ENCODE data around the gene AUTS2.

Gene AUTS2

DNA sequence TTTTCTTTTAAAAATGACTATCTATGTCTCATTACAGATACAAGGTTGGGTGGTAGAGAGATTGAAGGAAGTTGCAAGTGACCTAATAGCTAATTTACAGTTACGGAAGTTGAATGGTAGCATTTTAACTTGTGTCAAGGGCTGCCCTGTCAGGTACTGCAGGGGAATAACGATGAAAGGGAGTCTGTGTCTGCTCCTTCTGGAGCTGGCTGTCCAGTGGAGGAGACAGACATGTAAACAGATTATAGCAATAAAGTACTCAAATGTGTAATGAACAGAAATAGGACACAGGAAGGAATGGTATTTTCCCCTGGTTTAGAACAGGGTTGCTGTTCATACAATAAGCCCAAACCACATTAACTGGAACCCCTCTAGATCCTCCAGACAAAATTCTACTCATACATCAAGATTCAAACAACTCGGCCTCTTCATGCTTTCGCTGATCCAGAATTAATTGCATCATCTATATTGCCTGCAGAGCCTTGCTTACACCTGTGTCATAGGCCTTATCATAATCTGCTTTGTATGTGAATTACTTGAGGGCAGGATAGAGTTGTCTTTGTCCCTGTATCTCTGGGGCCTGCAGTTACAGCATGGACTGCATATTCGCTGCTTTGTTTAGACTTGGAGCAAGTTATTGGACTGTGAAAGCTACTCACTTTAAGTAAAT is 42.8 kb downstream of the AUTS2 start:
- no peak for TF ChIP-seq CTCF (IDR thresholded peaks at IDR 0.05; ENCODE audit: poor library complexity, severe bottlenecking)
- Histone ChIP-seq H3K4me1 (ENCODE audit: insufficient read depth, poor library complexity, severe bottlenecking) (no peaks in the 10 kb centered on the region), H3K27ac (ENCODE audit: poor library complexity, severe bottlenecking) (no peak overlapping the region), H3K36me3 (ENCODE audit: low read depth) (no peaks in the 10 kb centered on the region), H3K4me3 (ENCODE audit: severe bottlenecking) (no peak overlapping the region), H3K27me3 (ENCODE audit: insufficient read depth, poor library complexity, severe bottlenecking) (no peaks in the 10 kb centered on the region), H3K9me3 (ENCODE audit: severe bottlenecking) (peaks cover 3% of the 10 kb centered on the region)
- no peak for DNase-seq (ENCODE audit: low spot score)
- no peak for ATAC-seq (ENCODE audit: low read depth)

- no peak for TF ChIP-seq CTCF (IDR thresholded peaks at IDR 0.05; ENCODE audit: poor library complexity, severe bottlenecking)
- Histone ChIP-seq H3K36me3 (ENCODE audit: low read depth) (no peaks in the 10 kb centered on the region), H3K9me3 (ENCODE audit: severe bottlenecking) (peaks cover 3% of the 10 kb centered on the region), H3K27me3 (ENCODE audit: insufficient read depth, poor library complexity, severe bottlenecking) (no peaks in the 10 kb centered on the region), H3K27ac (ENCODE audit: poor library complexity, severe bottlenecking) (no peak overlapping the region), H3K4me3 (ENCODE audit: severe bottlenecking) (no peak overlapping the region), H3K4me1 (ENCODE audit: insufficient read depth, poor library complexity, severe bottlenecking) (no peaks in the 10 kb centered on the region)
- no peak for ATAC-seq (ENCODE audit: low read depth)
- no peak for DNase-seq (ENCODE audit: low spot score)
Observed at GRCh38 chr7:69643265-69643664, 45.0 kb downstream of the AUTS2 start.

DNA sequence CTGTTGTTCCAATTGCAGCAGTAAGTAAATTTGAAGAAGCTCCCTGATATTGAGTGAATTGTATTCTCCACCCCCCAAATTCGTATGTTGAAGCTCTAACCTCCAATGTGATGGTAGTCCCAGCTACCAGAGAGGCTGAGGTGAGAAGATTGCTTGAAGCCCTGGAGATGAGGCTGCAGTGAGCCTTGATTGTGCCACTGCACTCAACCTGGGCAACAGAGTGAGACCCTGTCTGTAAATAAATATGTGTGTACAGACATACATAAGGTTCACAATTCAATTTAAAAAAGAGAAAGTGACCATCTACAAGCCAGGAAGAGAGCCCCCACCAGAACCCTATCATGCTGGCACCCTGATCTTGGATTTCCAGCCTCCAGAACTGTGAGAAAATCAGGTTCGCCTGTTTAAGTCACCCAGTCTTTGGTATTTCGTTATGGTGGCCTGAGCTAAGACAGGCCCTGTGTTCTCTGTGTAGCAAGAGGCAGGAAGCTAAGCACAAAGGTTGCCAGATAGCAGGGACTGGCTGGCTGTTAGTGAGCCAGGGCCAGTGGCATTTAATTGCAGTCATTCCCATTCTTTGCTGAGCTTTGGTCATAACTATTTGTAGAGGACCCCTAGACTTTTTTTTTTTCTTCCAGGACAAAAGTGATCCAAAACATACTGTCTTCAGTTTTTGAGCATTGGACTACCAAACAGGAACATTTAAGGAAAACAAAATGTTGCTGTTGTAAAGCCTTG is 45.6 kb downstream of the AUTS2 start:
- H3K4me3 ChIP-seq (ENCODE audit: severe bottlenecking), result no peak overlapping the region

GRCh38 chr7:69645683-69646082 is 47.4 kb downstream of the AUTS2 start:
- TF ChIP-seq CTCF (IDR thresholded peaks at IDR 0.05; ENCODE audit: poor library complexity, severe bottlenecking), result no peak

More for the DNA sequence above, 45.6 kb downstream of the AUTS2 start:
- H3K4me1 ChIP-seq (ENCODE audit: insufficient read depth, poor library complexity, severe bottlenecking), result no peaks in the 10 kb centered on the region
- H3K9me3 ChIP-seq (ENCODE audit: severe bottlenecking), result peaks cover 3% of the 10 kb centered on the region
- H3K27me3 ChIP-seq (ENCODE audit: insufficient read depth, poor library complexity, severe bottlenecking), result no peaks in the 10 kb centered on the region
- H3K27ac ChIP-seq (ENCODE audit: poor library complexity, severe bottlenecking), result no peak overlapping the region
- DNase-seq (ENCODE audit: low spot score), result no peak
- TF ChIP-seq CTCF (IDR thresholded peaks at IDR 0.05; ENCODE audit: poor library complexity, severe bottlenecking), result no peak
- H3K36me3 ChIP-seq (ENCODE audit: low read depth), result no peaks in the 10 kb centered on the region
- ATAC-seq (ENCODE audit: low read depth), result no peak

GRCh38 chr7:69651101-69651590 is 52.9 kb downstream of the AUTS2 start:
- Histone ChIP-seq H3K4me3 (ENCODE audit: severe bottlenecking) (no peak overlapping the region), H3K36me3 (ENCODE audit: low read depth) (no peaks in the 10 kb centered on the region), H3K27ac (ENCODE audit: poor library complexity, severe bottlenecking) (no peak overlapping the region), H3K4me1 (ENCODE audit: insufficient read depth, poor library complexity, severe bottlenecking) (no peaks in the 10 kb centered on the region), H3K9me3 (ENCODE audit: severe bottlenecking) (no peaks in the 10 kb centered on the region), H3K27me3 (ENCODE audit: insufficient read depth, poor library complexity, severe bottlenecking) (no peaks in the 10 kb centered on the region)
- ATAC-seq (ENCODE audit: low read depth) (no peak), DNase-seq (ENCODE audit: low spot score) (no peak)
- TF ChIP-seq CTCF (IDR thresholded peaks at IDR 0.05; ENCODE audit: poor library complexity, severe bottlenecking), result no peak

More at GRCh38 chr7:69645683-69646082, 47.4 kb downstream of the AUTS2 start:
- Histone ChIP-seq H3K4me3 (ENCODE audit: severe bottlenecking) (no peak overlapping the region), H3K4me1 (ENCODE audit: insufficient read depth, poor library complexity, severe bottlenecking) (no peaks in the 10 kb centered on the region), H3K36me3 (ENCODE audit: low read depth) (no peaks in the 10 kb centered on the region), H3K9me3 (ENCODE audit: severe bottlenecking) (peaks cover 3% of the 10 kb centered on the region), H3K27ac (ENCODE audit: poor library complexity, severe bottlenecking) (no peak overlapping the region), H3K27me3 (ENCODE audit: insufficient read depth, poor library complexity, severe bottlenecking) (no peaks in the 10 kb centered on the region)
- no peak for DNase-seq (ENCODE audit: low spot score)
- ATAC-seq (ENCODE audit: low read depth), result no peak
